GM12878 (cell line): ENCODE measurements around the gene SORCS2. TPM values are rescaled to one million over a fixed set of nuclear protein-coding genes. Genes with fewer than 3 reads are reported as not detected.

Experiments
- ATAC-seq: fragments of 200-7000 bp; cut with Tn5 transposase; 3 replicates; pipeline ENCODE4 v1.9.1; 2020; ENCODE audit warnings: mild to moderate bottlenecking, moderate library complexity
- BruUV-seq: library from RNA; stranded (reverse); fragments of 400-500 nt; replicated peaks from 2 replicates; lab custom pipeline; 2021; lab: Mats Ljungman, UMichigan
- CTCF ChIA-PET: fragments of 300-600 bp; sonication (Branson Sonifier 250); formaldehyde crosslinking; extraction: SDS; loops from one replicate; lab custom pipeline; 2021; ENCODE audit warnings: inconsistent platforms; lab: Yijun Ruan, JAX
- POLR2A ChIA-PET: fragments of 350-600 bp; formaldehyde crosslinking; extraction: SDS; loops from one replicate; lab custom pipeline; 2021; ENCODE audit warnings: inconsistent platforms; lab: Charles Lee
- RAD21 ChIA-PET: fragments of 300-600 bp; sonication (Branson Sonifier 250); formaldehyde crosslinking; loops from one replicate; lab custom pipeline; 2023; ENCODE audit warnings: antibody characterized with exemption; ENCODE audit not compliant: unreplicated experiment; lab: Charles Lee
- SMC1A ChIA-PET: fragments of 300-600 bp; sonication (Branson Sonifier 250); formaldehyde crosslinking; loops from one replicate; lab custom pipeline; 2023; ENCODE audit not compliant: unreplicated experiment, uncharacterized antibody; lab: Charles Lee
- DNase-seq: peaks from one replicate; pipeline ENCODE4 v3.0.0-alpha.2; 2011; ENCODE audit warnings: low read depth, low spot score
- FAIRE-seq: peaks from 3 replicates; lab custom pipeline; 2011; peaks lifted over from hg19 to GRCh38; lab: Jason Lieb, UNC
- H2AFZ ChIP-seq: 2 replicates; pipeline ENCODE4 v1.6.0; 2011; ENCODE audit warnings: low read depth, low read length, control low read depth; ENCODE audit not compliant: control insufficient read depth
- H3K27ac ChIP-seq: 2 replicates; pipeline ENCODE4 v1.5.1; 2011; ENCODE audit warnings: control low read depth; ENCODE audit not compliant: control insufficient read depth, insufficient read depth
- H3K27me3 ChIP-seq, 2 experiments: replicated peaks in 1 of 2; 2 replicates each; pipeline versions ENCODE4 v1.6.0 to v1.6.1; 2011; ENCODE audit warnings: low read length in 1 of 2; ENCODE audit not compliant: control insufficient read depth in 2 of 2, insufficient read depth in 2 of 2
- H3K36me3 ChIP-seq, 2 experiments: 2 replicates each; pipeline ENCODE4 v1.5.1; 2011; ENCODE audit warnings: low read length in 1 of 2; ENCODE audit not compliant: control insufficient read depth in 2 of 2, insufficient read depth in 2 of 2
- H3K4me1 ChIP-seq: 2 replicates; pipeline ENCODE4 v1.6.1; 2011; ENCODE audit warnings: mild to moderate bottlenecking, low read length, moderate library complexity, mixed read lengths; ENCODE audit not compliant: control insufficient read depth, insufficient read depth
- H3K4me2 ChIP-seq: 2 replicates; pipeline ENCODE4 v1.6.0; 2011; ENCODE audit warnings: control low read depth; ENCODE audit not compliant: control insufficient read depth, insufficient read depth
- H3K4me3 ChIP-seq: fragments of 200-600 bp; sonication (generic); 2 replicates; pipeline ENCODE4 v1.5.1; 2016
- H3K79me2 ChIP-seq: 2 replicates; pipeline ENCODE4 v1.6.0; 2011; ENCODE audit warnings: low read length; ENCODE audit not compliant: control insufficient read depth, insufficient read depth
- H3K9ac ChIP-seq: 2 replicates; pipeline ENCODE4 v1.8.0; 2011; ENCODE audit warnings: low read length, control low read depth, mixed read lengths; ENCODE audit not compliant: control insufficient read depth, insufficient read depth
- H3K9me3 ChIP-seq: replicated peaks from 3 replicates; pipeline ENCODE4 v1.5.1; 2011; ENCODE audit warnings: mild to moderate bottlenecking, low read length; ENCODE audit not compliant: control insufficient read depth, insufficient read depth
- H4K20me1 ChIP-seq: 2 replicates; pipeline ENCODE4 v1.6.0; 2011; ENCODE audit not compliant: control insufficient read depth, insufficient read depth
- CBFB ChIP-seq: IDR thresholded peaks from 2 replicates; pipeline ENCODE4 v1.6.1; 2016; ENCODE audit warnings: antibody characterized with exemption, low read depth
- E2F8 ChIP-seq: fragments of 450-650 bp; IDR thresholded peaks from 2 replicates; pipeline ENCODE4 v1.6.1; 2018; ENCODE audit warnings: mild to moderate bottlenecking, low read depth, moderate library complexity; ENCODE audit not compliant: partially characterized antibody
- ESRRA ChIP-seq: IDR thresholded peaks from 2 replicates; pipeline ENCODE4 v1.6.1; 2012; ENCODE audit warnings: mild to moderate bottlenecking, low read length, improper control_type of control experiment
- HDGF ChIP-seq: fragments of 450-650 bp; IDR thresholded peaks from 2 replicates; pipeline ENCODE4 v1.6.1; 2016; ENCODE audit warnings: antibody characterized with exemption
- MTA2 ChIP-seq: fragments of 450-650 bp; IDR thresholded peaks from 2 replicates; pipeline ENCODE4 v1.6.1; 2016; ENCODE audit warnings: low read depth, mild to moderate bottlenecking, moderate library complexity
- NFYB ChIP-seq: IDR thresholded peaks from 2 replicates; pipeline ENCODE4 v1.6.1; 2011; ENCODE audit warnings: low read depth, mild to moderate bottlenecking, low read length, improper control_type of control experiment, moderate library complexity; ENCODE audit not compliant: insufficient read depth
- SPI1 ChIP-seq: IDR thresholded peaks from 2 replicates; pipeline ENCODE4 v1.6.1; 2011; ENCODE audit warnings: low read depth, mild to moderate bottlenecking, low read length, moderate library complexity, borderline replicate concordance; ENCODE audit not compliant: insufficient read depth
- SREBF1 ChIP-seq: IDR thresholded peaks from 2 replicates; pipeline ENCODE4 v1.6.1; 2012; ENCODE audit warnings: mild to moderate bottlenecking, low read length
- TCF12 ChIP-seq: IDR thresholded peaks from 2 replicates; pipeline ENCODE4 v1.6.1; 2011; ENCODE audit warnings: low read depth, mild to moderate bottlenecking, low read length
- YBX1 ChIP-seq: fragments of 450-650 bp; IDR thresholded peaks from 2 replicates; pipeline ENCODE4 v1.6.1; 2016; ENCODE audit warnings: antibody characterized with exemption
- ZNF592 ChIP-seq: fragments of 450-650 bp; IDR thresholded peaks from 2 replicates; pipeline ENCODE4 v1.6.1; 2017; ENCODE audit warnings: mild to moderate bottlenecking, moderate library complexity
- WGBS: methylation state at CpG from one replicate; pipeline ENCODE4 v1.1.6; 2016; ENCODE audit warnings: low lambda C conversion rate; ENCODE audit not compliant: insufficient replicate concordance, insufficient coverage; ENCODE audit errors: missing lambda C conversion rate; 5-methylcytosine and 5-hydroxymethylcytosine counted together
- in situ Hi-C: fragments of 300-500 bp; cut with MboI; formaldehyde crosslinking; loops from 9 replicates; pipeline ENCODE4 v1.14.3; 2018; ENCODE audit warnings: mixed read lengths
- intact Hi-C: fragments of 100-400 bp; cut with micrococcal nuclease; formaldehyde crosslinking; loops from one replicate; pipeline ENCODE4 v1.14.2; 2022; ENCODE audit not compliant: unreplicated experiment
- polyA plus RNA-seq, 11 experiments: library from polyadenylated mRNA; depleted of rRNA in 4 of 11; unstranded in 6 of 11; stranded (reverse) in 5 of 11; fragments of >200 nt; fragmentation: Nextera tagmentation in 4 of 11; fragmentation: Illumina TruSeq in 1 of 11; extraction: Ambion mirVana in 4 of 11; extraction: Trizol in 1 of 11; gene quantifications; 1 replicate in 1 of 11; 2 replicates in 10 of 11; pipeline versions ENCODE4 v1.2.1 to v1.2.3, GENCODE V29; 2011 to 2016; ENCODE audit warnings: inconsistent platforms in 2 of 11, missing spikeins in 2 of 11, low read depth in 1 of 11
- total RNA-seq, 4 experiments: library from RNA; depleted of rRNA in 3 of 4; stranded (reverse); fragments of >200 nt in 3 of 4; fragmentation: Illumina TruSeq in 1 of 4; extraction: Trizol in 1 of 4; gene quantifications; 2 replicates each; pipeline versions ENCODE4 v1.2.1 to v1.2.3, GENCODE V29; 2013 to 2021

Gene SORCS2
- total and polyA plus RNA-seq, 10 of the 15 experiments (the other 5 are each of a cell fraction or from before 2014, with no cell fraction given): 0.01 to 0.15 (median 0.05) TPM; not detected in 5

GRCh38 chr4:7689773-7690693 lies 497.7 kb downstream of the SORCS2 start:
- BruUV-seq: no TSS peak
- Histone ChIP-seq H3K27ac (no peak overlapping the region), H3K4me1 (no peaks in the 10 kb centered on the region), H3K4me3 (no peak overlapping the region), H3K36me3 (no peaks in the 10 kb centered on the region), H4K20me1 (no peaks in the 10 kb centered on the region), H3K4me2 (no peak overlapping the region), H2AFZ (no peak overlapping the region), H3K9me3 (no peaks in the 10 kb centered on the region), H3K9ac (no peak overlapping the region), H3K79me2 (no peaks in the 10 kb centered on the region), H3K27me3 (no peaks in the 10 kb centered on the region; a peak in 1 of 4 replicates)
- no peak for ATAC-seq
- no peak for DNase-seq
- SMC1A ChIA-PET: no interaction called here
- no peak for FAIRE-seq
- TF ChIP-seq YBX1 (no peak), HDGF (no peak), SREBF1 (no peak), SPI1 (no peak), ESRRA (no peak), TCF12 (no peak), CBFB (no peak), NFYB (no peak), MTA2 (no peak), ZNF592 (no peak), E2F8 (no peak)
- RAD21 ChIA-PET: no interaction called here
- POLR2A ChIA-PET: no interaction called here
- in situ Hi-C loops (no loop called here), intact Hi-C loops (no loop called here)
- CTCF ChIA-PET: no interaction called here
- 13% methylated on average over 5 of the region's 6 CpGs for WGBS
